HG03565 (cell line): ENCODE results near the gene SEC24C.
"Not testable (repeated sequence)": the region's sequence is repeated elsewhere in the genome, so short reads cannot be mapped to it uniquely, and the experiment has no call there.

Experiments
- ATAC-seq: cut with Tn5 transposase; IDR thresholded peaks from one replicate; pipeline ENCODE4 v1.9.1; 2021; ENCODE audit warnings: mild to moderate bottlenecking, moderate library complexity; ENCODE audit not compliant: unreplicated experiment

The SEC24C gene, protein sequence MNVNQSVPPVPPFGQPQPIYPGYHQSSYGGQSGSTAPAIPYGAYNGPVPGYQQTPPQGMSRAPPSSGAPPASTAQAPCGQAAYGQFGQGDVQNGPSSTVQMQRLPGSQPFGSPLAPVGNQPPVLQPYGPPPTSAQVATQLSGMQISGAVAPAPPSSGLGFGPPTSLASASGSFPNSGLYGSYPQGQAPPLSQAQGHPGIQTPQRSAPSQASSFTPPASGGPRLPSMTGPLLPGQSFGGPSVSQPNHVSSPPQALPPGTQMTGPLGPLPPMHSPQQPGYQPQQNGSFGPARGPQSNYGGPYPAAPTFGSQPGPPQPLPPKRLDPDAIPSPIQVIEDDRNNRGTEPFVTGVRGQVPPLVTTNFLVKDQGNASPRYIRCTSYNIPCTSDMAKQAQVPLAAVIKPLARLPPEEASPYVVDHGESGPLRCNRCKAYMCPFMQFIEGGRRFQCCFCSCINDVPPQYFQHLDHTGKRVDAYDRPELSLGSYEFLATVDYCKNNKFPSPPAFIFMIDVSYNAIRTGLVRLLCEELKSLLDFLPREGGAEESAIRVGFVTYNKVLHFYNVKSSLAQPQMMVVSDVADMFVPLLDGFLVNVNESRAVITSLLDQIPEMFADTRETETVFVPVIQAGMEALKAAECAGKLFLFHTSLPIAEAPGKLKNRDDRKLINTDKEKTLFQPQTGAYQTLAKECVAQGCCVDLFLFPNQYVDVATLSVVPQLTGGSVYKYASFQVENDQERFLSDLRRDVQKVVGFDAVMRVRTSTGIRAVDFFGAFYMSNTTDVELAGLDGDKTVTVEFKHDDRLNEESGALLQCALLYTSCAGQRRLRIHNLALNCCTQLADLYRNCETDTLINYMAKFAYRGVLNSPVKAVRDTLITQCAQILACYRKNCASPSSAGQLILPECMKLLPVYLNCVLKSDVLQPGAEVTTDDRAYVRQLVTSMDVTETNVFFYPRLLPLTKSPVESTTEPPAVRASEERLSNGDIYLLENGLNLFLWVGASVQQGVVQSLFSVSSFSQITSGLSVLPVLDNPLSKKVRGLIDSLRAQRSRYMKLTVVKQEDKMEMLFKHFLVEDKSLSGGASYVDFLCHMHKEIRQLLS

DNA sequence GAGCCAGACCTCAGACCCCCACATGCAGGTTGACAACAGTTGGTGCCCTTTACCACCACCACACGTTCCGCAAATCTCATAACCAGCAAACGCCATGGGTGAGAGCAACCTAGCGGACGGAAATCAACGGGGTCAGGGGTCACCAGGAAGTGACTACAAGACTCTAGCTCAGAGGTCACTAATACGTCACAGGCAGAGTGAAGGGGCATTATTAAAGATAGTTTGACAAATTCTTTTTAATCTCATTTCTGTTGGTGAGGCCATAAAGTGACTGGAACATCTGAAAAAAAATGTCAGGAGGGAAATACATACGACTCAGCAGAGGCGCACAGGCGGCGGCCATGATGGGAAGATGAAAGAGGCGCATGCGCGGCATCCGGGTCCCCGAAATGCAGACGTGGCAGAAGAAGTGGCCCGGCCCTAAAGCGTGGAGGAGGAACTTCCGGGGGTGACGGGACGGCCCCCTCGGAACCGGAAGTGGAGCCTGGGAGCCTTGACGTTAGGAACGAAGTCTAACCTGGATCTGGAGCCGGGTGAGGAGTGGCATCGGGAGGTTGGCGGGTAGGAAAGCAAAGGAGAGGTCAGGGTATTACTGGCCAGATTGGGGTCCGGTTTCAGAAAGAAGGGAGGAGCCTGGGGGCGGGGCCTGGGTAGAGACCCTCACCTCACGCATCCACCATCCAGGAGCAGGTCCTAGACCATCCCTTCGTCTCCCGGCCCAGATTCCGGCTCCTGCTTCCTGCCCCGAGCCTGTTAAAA lies at the start of gene SEC24C:
SEC24C (plus strand) TSS at position 468 of the 759 bp plus-strand sequence. CDS start 2,461 bp downstream, outside the sequence.
- peak; percentile 87 for ATAC-seq

DNA sequence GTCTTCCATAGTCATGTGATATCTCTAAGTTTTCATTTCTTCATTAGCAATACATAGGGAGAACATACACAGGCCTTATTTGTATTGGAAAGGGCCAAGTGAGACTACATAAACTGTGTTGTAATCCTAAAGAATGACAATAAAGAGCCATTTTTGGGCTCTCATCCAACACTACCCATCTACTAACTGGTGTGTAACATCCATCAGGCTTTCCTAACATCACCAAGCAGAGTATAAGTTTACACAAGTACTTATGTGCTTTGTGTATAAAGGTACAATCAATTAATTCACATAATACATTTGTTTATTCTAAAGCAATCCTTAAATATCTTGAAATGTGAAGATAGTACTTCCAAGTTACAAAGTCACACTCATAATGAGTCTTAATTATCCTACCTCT lies 48.9 kb upstream of the SEC24C start:
- ATAC-seq: not testable (repeated sequence)

DNA sequence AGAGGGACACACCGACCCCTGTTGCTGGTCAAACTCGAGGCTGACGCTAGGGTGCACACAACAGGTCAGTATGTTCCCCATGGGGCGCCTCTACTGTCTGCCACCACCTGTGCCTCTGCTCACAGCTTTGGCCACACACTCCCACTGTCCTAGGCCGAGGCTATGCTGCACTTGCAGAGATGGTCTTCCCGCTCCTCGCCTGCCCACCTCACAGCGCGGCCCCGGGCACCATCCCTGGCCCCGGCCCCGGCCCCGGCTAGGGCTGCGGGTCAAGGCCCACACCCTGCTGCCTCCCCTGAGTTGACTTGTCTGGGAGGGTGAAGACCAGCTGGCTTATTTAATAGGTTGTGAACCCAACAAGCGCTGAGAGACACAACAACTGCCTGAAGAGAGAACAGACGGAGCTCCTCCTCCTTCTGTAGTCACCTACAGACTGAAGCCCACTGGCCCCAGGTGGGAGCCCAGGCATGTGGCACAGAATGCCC lies 46.5 kb upstream of the SEC24C start, which contains the start of gene AGAP5:
AGAP5 (minus strand) TSS at position 435 of the 485 bp plus-strand sequence; CDS start at position 81, 354 bp downstream.
- ATAC-seq: not testable (repeated sequence)

DNA sequence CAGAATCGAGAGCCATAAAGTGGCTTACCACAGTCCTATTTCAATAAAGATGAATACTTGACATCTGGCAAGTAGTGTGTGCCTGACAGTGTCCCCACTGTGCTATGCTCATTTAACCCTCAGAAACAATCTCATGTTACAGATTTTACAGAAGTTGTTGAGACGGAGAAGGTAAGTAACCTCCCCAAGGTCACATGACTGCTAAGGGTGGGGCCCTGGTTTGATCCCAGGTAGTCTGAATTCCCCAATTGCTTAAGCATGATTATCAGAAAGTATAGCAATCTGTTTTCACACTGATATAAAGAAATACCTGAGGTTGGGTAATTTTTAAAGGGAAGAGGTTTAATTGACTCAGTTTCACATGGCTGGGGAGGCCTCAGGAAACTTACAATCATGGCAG lies 45.4 kb upstream of the SEC24C start:
- not testable (repeated sequence) for ATAC-seq

DNA sequence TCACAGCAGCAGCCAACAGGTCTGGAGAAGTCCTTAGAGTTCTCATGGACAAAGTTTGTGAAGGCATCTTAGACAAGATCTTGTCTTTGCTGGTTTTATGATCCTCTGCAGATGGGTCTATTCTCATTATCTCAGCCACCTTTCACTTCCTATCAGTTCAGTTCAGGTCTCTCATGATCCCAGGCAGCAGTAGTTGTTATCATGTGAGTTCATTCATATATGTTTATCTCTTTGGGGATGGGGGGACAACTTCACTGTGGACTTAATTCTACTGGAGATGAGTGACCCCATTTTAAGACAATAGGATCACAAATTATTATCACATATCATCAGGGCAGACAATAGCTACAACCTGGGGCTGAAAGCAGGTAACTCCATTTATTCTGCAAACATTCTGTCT lies 40.2 kb upstream of the SEC24C start:
- ATAC-seq: not testable (repeated sequence)

DNA sequence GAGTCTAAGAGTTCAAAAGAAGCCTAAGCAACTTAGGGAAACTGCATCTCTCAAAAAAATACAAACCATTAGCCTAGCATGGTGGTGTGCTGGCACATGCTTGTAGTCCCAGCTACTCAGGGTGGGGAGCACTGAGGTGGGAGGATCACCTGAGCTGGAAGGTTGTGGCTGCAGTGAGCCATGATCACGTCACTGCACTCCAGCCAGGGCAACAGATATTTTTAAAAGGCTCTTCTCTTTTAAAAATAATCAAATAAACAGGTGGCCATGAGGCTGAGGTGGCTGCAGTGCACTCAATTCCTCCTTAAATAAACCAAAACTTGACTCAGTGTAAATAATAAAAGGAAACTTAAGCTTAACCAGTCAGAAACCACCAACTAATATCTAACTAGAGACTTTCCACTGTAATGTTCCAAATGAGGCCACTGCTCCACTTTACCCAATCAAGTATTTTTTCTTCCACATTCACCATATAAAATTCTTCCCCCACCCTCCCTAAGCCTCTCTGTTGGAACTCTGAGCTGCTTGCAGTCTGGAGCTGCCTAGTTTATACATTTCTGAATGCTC lies 38.6 kb upstream of the SEC24C start:
- ATAC-seq: not testable (repeated sequence)

DNA sequence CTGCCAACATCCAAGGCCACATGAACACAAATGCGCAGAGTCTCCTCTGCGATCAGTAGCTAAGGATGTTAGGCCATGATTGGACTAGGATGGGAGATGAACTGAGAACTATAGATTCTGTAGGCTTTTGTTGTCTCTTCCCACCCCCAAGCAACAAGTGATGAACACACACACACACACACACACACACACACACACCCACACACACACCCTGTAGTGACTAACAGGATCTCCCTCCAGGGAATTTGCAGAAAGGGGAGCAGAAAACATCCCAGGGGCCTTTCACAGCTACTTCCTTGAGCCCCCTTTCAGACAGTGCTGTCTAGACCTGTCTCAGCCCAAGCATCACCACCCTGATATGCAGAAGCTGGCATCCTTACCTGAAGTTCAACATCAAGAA lies 37.7 kb upstream of the SEC24C start:
- not testable (repeated sequence) for ATAC-seq

DNA sequence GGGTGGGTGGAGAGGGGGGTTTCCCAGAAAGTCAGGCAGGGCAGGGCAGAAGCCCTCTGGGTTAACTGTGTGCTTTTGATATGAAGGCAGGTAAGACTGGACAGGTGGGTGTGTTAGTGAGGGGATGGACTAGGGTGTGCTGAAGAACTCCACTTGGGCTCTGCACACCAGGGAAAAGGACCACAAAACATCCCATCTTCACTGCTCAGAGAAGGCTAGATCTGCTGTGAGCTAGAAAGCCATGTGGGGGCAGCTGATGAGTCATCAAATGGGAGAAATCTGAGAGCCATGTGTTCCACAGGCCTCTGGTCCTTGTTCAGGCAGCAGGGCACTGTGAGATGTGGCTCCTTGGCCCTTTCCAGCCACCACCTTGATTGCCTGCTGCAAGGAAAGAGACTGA lies 36.5 kb upstream of the SEC24C start:
- not testable (repeated sequence) for ATAC-seq

DNA sequence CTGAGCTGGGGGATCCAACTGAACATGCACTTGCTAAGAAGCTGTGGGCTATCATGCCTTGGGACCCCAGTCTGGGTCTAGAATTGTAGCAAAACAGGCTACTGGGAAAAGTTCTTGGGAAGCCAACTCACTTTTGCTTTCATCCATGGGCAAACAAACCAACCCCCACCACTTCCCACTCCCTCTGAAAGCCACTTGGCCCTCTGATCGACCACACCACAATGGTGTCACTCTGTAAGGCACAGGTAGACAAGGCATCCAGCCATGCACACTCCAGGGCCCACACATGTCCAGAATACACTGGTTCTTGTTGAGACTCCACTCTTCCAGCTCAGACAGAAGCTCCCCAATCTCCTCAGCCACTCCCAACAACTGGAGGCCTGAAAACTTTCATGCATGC lies 36.0 kb upstream of the SEC24C start:
- not testable (repeated sequence) for ATAC-seq

DNA sequence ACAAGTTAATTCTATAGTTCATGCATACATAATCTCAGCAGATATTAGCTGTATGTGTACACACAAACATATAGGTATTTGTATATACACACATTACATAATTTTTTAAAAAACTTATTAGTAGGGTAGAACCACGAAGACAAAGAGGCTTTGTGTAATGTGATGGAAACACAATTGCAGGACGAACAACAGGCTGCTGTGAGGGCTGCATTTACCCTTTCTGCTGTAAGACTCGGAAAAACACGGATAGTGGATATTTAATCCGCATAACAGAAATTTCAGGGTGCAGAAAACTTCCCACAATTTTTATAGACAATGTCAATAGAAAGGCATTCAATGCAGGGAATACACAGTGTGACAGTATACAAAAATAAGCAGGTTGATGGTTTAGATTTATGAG lies 32.5 kb upstream of the SEC24C start:
- not testable (repeated sequence) for ATAC-seq

DNA sequence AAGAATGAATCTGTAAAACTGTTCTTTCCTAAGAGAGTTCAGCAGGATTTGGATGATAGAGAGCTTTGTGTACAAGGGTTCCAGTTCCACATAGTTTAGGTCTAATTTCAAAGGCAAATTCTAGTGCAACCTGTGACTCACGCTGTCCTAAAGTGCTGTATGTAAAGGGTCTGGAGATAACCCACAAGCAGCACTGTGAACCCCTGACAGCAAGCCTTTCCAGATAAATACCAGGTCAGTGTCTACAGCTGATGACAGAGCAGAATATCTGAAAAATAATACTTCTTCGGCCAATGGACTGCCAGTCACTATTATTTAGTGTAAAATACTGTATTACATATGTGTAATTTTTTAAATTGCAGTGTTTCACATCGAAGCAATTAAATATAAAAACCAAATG lies 30.3 kb upstream of the SEC24C start:
- not testable (repeated sequence) for ATAC-seq

DNA sequence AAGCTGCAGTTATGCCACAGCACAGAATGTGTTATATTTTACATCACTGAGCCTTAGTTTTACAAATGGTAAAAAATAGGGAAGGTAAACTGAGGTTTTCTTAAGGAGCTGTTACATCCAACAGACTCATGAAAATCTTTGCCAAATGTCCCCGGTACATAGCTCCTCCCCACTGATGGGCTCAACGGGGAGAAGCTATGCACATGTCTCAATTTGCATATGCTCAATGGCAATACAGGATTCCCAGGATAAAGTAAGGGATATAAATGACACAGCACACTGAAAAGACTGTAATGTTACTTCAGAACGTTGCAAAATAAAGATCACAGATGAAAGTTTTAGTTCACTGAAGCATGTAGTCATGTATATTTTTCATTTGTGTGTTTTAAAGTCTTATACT lies 29.7 kb upstream of the SEC24C start:
- not testable (repeated sequence) for ATAC-seq

DNA sequence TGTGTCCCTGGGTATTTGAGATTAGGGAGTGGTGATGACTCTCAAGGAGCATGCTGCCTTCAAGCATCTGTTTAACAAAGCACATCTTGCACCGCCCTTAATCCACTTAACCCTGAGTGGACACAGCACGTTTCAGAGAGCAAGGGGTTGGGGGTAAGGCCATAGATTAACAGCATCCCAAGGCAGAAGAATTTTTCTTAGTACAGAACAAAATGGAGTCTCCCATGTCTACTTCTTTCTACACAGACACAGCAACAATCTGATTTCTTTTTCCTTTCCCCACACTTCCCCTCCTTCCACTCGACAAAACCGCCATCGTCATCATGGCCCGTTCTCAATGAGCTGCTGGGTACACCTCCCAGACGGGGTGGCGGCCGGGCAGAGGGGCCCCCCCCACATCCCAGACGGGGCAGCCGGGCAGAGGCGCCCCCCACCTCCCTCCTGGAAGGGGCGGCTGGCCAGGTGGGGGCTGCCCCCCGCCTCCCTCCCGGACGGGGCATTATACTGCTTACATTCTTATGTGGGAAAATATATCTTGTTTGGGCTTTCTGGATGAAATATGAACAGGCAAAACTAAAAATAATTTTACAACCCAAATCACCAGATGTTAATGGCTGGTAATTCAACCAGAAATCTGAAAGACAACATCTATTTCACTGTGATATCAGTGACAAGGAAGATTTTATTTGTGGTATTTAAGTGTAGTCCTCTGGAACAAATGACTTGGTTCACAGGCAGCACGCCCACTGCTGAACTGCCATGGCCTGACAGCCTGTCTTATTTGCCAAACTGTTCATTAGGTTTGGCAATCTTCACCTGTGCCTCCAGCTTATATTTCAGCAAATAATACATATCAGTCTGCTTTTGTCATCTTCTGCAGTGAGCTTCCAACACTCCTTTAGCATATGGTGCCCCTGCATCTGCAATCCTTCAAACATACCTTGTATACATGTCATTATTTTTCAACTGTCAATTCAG lies 28.7 kb upstream of the SEC24C start:
- not testable (repeated sequence) for ATAC-seq

DNA sequence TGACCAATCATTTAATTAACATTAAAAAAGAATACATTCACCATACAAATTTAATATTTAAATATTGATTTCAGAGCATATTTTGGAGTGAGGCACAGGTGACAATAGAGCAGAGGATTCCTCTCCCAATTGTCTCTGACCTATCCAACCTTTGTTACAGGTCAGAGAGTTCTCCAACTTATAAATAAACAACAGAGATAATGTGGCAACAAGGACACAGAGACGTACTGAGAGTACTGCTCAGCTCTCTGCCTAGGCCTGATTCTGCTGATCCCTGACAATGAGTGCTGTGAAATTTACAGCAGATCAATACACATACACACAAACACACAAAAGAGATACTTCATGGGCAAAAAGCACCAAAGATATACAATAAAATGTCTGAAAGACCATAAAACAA lies 27.9 kb upstream of the SEC24C start:
- ATAC-seq: no peak

DNA sequence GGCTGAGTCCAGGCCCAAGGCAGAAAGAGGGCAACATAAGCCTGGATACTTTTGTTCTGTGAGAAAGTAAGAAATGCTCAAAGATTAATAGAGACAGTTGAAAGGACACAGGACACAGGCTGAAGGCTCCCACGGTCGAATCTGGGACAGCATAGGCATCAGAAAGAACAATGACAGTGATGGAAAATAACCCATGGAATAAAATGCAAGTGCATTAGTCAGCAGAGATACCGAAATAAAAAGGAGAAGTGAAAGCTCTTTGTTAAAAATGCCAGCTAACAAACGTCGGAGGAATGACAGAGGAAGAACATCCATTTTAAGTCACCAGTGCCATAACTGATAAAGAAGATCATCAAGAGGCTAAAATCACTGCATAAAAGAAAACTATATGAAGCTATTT lies 26.6 kb upstream of the SEC24C start:
- ATAC-seq: no peak

DNA sequence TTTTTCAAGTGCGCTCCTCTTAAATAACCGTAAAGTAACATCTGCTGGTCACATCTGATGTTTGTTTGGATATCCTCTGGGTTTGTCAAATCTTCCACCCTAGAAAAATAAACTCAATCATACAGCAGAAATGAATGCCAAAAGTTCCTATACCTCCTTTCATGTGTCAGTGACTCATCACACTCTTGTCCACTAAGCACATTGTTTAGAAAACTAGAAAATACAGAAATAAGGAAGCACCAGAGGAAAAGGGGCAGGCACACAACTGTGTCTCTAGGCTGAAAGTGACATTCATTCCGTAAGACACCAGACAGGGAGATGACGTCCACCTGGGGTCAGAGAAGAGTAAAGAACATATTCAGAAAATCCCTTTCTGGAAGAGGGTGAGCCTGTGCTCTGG lies 23.6 kb upstream of the SEC24C start:
- ATAC-seq: not testable (repeated sequence)

DNA sequence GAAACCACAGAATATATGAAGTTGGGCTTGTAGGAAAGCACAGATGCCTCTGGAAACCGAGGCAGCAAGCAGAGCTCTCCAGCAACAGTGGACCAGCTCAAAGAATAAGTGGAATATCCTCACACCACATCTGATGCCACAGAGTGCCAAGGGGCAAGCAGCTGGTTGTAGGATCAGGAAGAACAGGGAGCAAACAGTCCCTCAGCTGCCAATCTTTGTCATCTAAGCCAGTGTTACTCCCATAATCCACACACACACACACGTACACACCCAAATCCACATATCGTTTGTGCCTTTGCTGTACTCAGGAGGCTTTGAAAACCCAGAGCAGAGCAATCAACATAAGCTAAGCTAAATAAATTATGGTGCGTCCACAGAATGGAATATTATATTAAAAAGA lies 20.7 kb upstream of the SEC24C start:
- ATAC-seq: no peak

DNA sequence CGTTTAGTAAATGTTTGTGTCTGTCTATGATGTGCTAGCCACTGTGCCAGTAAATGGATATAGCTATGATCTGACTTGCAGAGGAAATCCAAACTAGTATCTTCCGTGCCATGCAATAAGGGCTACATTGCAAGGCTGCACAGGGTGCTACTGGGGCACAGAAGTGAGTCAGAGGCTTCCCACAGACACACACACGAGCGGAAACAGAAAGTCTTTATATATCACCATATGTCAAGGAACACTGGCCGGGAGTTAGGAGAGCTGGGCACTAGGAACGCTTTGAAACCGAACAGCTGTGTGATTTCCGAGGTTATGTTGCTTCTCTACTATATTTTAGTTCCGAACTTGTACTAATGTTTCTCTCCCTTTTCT lies 14.4 kb upstream of the SEC24C start:
- not testable (repeated sequence) for ATAC-seq
